Endothelial cell of umbilical vein (primary cell): ENCODE measurements around the gene TTBK1.

ENCODE experiments used
- EZH2 ChIP-seq: IDR thresholded peaks from 2 replicates; pipeline ENCODE4 v1.6.1; 2012; ENCODE audit warnings: borderline replicate concordance, low read depth, mild to moderate bottlenecking, moderate library complexity, low read length, inconsistent platforms; ENCODE audit not compliant: severe bottlenecking
- POLR2A ChIP-seq: IDR thresholded peaks from 2 replicates; pipeline ENCODE4 v1.6.1; 2012; ENCODE audit warnings: low read depth, mild to moderate bottlenecking, control low read depth, low read length
- POLR2AphosphoS5 ChIP-seq: IDR thresholded peaks from 2 replicates; pipeline ENCODE4 v1.6.1; 2012; ENCODE audit warnings: low read depth, mild to moderate bottlenecking, control low read depth, low read length, moderate library complexity; ENCODE audit not compliant: insufficient read depth
- TF ChIP-seq, protein P1 (sequence below), 2 donors: IDR thresholded peaks; 1 replicate in 1 of 2; 2 replicates in 1 of 2; pipeline ENCODE4 v1.5.1; 2011; ENCODE audit warnings: low read length in 2 of 2, mild to moderate bottlenecking in 2 of 2, moderate library complexity in 2 of 2, control low read depth in 1 of 2, inconsistent platforms in 1 of 2, low read depth in 1 of 2; ENCODE audit not compliant: insufficient read depth in 1 of 2; ENCODE audit errors: extremely low read depth in 1 of 2

DNA sequence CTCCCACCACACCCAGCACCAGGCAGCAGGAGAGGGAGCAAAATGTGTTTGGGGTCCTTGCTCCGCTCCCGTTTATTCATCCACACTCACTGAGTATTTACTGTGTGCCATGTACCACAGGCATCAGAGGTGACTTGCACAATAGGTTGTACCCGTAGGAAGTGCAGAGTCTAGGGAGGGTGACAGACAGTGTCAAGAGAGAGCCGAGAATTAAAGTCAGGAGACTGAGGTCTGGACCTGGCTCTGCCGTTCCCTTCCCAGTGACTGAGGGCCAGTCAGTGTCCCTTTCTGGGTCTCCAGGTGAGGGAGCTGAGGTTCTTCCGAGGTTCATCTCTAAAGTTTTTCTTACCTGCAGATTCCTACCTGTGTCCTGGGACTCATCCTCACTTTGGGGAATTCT, 22.3 kb downstream of the TTBK1 start:
- TF ChIP-seq, protein P1, sequence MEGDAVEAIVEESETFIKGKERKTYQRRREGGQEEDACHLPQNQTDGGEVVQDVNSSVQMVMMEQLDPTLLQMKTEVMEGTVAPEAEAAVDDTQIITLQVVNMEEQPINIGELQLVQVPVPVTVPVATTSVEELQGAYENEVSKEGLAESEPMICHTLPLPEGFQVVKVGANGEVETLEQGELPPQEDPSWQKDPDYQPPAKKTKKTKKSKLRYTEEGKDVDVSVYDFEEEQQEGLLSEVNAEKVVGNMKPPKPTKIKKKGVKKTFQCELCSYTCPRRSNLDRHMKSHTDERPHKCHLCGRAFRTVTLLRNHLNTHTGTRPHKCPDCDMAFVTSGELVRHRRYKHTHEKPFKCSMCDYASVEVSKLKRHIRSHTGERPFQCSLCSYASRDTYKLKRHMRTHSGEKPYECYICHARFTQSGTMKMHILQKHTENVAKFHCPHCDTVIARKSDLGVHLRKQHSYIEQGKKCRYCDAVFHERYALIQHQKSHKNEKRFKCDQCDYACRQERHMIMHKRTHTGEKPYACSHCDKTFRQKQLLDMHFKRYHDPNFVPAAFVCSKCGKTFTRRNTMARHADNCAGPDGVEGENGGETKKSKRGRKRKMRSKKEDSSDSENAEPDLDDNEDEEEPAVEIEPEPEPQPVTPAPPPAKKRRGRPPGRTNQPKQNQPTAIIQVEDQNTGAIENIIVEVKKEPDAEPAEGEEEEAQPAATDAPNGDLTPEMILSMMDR (IDR thresholded peaks at IDR 0.05; ENCODE audit: extremely low read depth in 1 of 2, insufficient read depth in 1 of 2, low read depth in 1 of 2, low read length in 2 of 2), result no peak
- no peak for TF ChIP-seq EZH2
- no peak for TF ChIP-seq POLR2AphosphoS5
- no peak for TF ChIP-seq POLR2A
